SU-DHL-6 (cell line): ENCODE results near the gene FSTL4.

ENCODE experiments used
- EZH2phosphoT487 ChIP-seq: fragments of 200-600 bp; sonication (generic), shearing (Covaris generic); conservative IDR thresholded peaks from 2 replicates; pipeline ENCODE4 v1.6.1; 2018; ENCODE audit warnings: mild to moderate bottlenecking, antibody characterized with exemption, low read length, moderate library complexity, mixed read lengths
- TF ChIP-seq, protein P1 (sequence below): fragments of 200-600 bp; sonication (generic); IDR thresholded peaks from one replicate; pipeline ENCODE4 v1.5.1; 2017; ENCODE audit warnings: antibody characterized with exemption, mild to moderate bottlenecking, low read length, moderate library complexity; ENCODE audit not compliant: insufficient read depth, poor library complexity, severe bottlenecking

- no peak for TF ChIP-seq EZH2phosphoT487
- TF ChIP-seq, protein P1, sequence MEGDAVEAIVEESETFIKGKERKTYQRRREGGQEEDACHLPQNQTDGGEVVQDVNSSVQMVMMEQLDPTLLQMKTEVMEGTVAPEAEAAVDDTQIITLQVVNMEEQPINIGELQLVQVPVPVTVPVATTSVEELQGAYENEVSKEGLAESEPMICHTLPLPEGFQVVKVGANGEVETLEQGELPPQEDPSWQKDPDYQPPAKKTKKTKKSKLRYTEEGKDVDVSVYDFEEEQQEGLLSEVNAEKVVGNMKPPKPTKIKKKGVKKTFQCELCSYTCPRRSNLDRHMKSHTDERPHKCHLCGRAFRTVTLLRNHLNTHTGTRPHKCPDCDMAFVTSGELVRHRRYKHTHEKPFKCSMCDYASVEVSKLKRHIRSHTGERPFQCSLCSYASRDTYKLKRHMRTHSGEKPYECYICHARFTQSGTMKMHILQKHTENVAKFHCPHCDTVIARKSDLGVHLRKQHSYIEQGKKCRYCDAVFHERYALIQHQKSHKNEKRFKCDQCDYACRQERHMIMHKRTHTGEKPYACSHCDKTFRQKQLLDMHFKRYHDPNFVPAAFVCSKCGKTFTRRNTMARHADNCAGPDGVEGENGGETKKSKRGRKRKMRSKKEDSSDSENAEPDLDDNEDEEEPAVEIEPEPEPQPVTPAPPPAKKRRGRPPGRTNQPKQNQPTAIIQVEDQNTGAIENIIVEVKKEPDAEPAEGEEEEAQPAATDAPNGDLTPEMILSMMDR: no peak
These were observed 103.2 kb downstream of the FSTL4 start for GRCh38 chr5:133508845-133509741.
